Amniotic stem cell (primary cell): ENCODE results near the gene PEX11B.

Source experiments
- DNase-seq: peaks from one replicate; lab custom pipeline; 2025; lab: John Stamatoyannopoulos, UW

PEX11B gene

DNA sequence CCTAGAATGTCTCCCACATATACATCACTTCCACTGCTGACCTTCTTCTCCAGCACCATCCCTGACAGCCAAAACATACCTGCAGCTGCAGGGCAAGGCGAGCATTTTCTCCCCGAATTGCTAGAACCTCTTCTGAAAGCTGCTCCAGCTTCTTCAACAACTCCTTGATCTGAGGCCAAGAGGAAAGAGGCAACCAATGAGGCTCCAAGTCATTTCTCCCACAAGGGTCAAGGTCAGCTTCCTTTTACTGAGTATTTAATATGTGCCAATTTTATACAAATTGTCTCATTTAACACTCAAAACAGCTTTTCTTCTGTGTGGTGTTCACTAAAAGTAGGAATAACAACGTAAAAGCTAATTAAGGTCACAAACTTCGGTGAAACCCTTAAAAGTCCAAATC lies 50.3 kb downstream of the PEX11B start:
- DNase-seq, result no peak

DNA sequence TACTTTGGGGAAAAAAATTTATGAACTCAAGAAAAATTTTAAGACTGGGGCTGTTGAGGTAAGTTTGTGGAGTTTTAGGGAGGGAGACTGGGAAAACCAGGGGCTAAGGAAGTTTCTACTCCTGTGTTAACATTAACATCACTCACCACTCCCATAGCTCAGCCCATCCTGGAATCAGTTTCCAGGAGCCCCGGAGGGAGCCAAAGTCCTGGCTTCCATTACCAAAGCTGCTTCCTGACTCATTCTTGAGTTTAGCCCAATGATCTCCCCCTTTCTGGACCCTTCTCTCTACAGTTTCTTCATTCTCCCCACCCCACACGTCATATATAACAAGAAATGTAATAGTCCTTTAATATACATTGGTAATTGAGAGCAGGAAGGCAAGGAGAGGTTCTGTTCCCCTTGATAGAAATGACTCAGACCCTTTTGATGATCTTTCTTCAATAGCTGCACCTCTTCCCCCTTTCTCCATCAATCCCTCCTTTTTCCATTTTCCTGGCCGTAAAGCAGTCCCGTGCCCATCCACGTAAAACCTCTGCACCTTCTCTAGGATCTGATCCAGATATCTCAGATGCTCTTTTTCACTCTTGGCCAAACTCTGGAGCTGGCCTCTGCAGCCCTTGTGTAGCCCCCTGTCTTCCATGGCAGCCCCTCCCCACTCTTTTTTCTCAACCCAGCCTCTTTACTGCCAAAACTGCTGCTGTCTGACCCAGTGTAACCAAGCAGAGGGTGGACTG lies 55.1 kb downstream of the PEX11B start:
- no peak for DNase-seq
